ENCODE data around the gene MRFAP1L1. TPM values are rescaled to one million over a fixed set of nuclear protein-coding genes. Genes with fewer than 3 reads are reported as not detected.
A peak's percentile ranks its signal among the peaks of the same experiment; 100 is the strongest.

The MRFAP1L1 gene
- total and polyA plus RNA-seq, 10 of the 15 experiments (the other 5 are each of a cell fraction or from before 2014, with no cell fraction given): 30.6 to 85.1 (median 52.9) TPM

DNA sequence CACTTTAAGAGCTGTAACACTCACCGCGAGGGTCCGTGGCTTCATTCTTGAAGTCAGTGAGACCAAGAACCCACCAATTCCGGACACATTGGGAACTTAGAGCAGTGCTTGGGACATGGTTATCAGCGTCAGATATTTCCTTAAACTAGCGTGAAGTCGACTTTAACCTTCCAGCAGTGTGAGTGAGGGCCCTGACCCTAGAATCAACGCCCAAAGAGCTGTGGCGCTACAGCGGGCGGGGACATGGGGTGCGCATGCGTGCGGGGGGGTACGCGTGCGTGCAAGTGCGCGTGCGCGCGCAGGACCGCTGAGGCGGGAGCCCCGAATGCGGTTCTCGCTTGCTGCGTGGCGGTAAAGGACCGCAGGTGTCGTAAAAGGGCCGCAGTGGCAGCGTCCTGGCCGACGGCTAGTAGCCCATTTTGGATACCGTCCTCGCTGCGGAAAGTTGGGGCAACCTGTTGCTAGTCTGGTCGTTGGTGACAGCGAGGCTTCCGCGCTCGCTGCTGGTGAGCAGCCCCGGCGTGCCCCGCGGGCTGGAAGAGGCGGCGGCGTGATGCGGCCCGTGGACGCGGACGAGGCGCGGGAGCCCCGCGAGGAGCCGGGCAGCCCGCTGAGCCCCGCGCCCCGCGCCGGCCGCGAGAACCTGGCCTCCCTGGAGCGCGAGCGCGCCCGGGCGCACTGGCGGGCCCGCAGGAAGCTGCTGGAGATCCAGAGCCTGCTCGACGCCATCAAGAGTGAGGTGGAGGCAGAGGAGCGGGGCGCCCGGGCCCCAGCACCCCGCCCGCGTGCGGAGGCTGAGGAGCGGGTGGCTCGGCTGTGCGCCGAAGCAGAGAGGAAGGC, 35.8 kb downstream of the MRFAP1L1 start (continued):
- TF ChIP-seq LARP7 (IDR thresholded peaks at IDR 0.05) (peak; percentile 88), NKRF (conservative IDR thresholded peaks at IDR 0.05) (peak; percentile 72), NFIC (IDR thresholded peaks at IDR 0.05; ENCODE audit: low read depth, low read length) (no peak), NR2F1 (conservative IDR thresholded peaks at IDR 0.05) (peak; percentile 42), POLR2AphosphoS2 (IDR thresholded peaks at IDR 0.05; ENCODE audit: low read depth, low read length) (no peak), BRCA1 (IDR thresholded peaks at IDR 0.05; ENCODE audit: low read depth, low read length) (no peak), NRF1 (conservative IDR thresholded peaks at IDR 0.05; ENCODE audit: low read depth, low read length) (peak; percentile 94), CBFB (IDR thresholded peaks at IDR 0.05; ENCODE audit: low read depth) (no peak; the same call in 1 of the 2 replicates), EP300 (IDR thresholded peaks at IDR 0.05; ENCODE audit: borderline replicate concordance in 1 of 2, control insufficient read depth in 1 of 2, low read depth in 2 of 2, low read length in 2 of 2) (peak in 1 of 2 experiments; percentile 27; a peak in 1 of 4 replicates), NR2C1 (IDR thresholded peaks at IDR 0.05) (no peak), GABPA (IDR thresholded peaks at IDR 0.05; ENCODE audit: low read depth) (no peak), KDM1A (IDR thresholded peaks at IDR 0.05; ENCODE audit: borderline replicate concordance) (no peak), HSF1 (IDR thresholded peaks at IDR 0.05; ENCODE audit: low read depth, low read length) (no peak), ATF7 (IDR thresholded peaks at IDR 0.05; ENCODE audit: low read depth) (no peak), DPF2 (IDR thresholded peaks at IDR 0.05) (peak; percentile 61; the same call in 1 of the 2 replicates), RBBP5 (conservative IDR thresholded peaks at IDR 0.05) (no peak), TBL1XR1 (IDR thresholded peaks at IDR 0.05; ENCODE audit: low read depth, low read length) (no peak), HDAC6 (IDR thresholded peaks at IDR 0.05; ENCODE audit: unreplicated experiment) (peak; percentile 79), SIN3A (IDR thresholded peaks at IDR 0.05; ENCODE audit: low read depth, low read length) (no peak), SREBF2 (IDR thresholded peaks at IDR 0.05; ENCODE audit: low read length) (no peak), NFYB (IDR thresholded peaks at IDR 0.05; ENCODE audit: insufficient read depth, low read depth, low read length) (no peak)
- TF ChIP-seq, protein P1, sequence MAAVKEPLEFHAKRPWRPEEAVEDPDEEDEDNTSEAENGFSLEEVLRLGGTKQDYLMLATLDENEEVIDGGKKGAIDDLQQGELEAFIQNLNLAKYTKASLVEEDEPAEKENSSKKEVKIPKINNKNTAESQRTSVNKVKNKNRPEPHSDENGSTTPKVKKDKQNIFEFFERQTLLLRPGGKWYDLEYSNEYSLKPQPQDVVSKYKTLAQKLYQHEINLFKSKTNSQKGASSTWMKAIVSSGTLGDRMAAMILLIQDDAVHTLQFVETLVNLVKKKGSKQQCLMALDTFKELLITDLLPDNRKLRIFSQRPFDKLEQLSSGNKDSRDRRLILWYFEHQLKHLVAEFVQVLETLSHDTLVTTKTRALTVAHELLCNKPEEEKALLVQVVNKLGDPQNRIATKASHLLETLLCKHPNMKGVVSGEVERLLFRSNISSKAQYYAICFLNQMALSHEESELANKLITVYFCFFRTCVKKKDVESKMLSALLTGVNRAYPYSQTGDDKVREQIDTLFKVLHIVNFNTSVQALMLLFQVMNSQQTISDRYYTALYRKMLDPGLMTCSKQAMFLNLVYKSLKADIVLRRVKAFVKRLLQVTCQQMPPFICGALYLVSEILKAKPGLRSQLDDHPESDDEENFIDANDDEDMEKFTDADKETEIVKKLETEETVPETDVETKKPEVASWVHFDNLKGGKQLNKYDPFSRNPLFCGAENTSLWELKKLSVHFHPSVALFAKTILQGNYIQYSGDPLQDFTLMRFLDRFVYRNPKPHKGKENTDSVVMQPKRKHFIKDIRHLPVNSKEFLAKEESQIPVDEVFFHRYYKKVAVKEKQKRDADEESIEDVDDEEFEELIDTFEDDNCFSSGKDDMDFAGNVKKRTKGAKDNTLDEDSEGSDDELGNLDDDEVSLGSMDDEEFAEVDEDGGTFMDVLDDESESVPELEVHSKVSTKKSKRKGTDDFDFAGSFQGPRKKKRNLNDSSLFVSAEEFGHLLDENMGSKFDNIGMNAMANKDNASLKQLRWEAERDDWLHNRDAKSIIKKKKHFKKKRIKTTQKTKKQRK (IDR thresholded peaks at IDR 0.05; ENCODE audit: low read depth, low read length): no peak
- TF ChIP-seq, protein P2, sequence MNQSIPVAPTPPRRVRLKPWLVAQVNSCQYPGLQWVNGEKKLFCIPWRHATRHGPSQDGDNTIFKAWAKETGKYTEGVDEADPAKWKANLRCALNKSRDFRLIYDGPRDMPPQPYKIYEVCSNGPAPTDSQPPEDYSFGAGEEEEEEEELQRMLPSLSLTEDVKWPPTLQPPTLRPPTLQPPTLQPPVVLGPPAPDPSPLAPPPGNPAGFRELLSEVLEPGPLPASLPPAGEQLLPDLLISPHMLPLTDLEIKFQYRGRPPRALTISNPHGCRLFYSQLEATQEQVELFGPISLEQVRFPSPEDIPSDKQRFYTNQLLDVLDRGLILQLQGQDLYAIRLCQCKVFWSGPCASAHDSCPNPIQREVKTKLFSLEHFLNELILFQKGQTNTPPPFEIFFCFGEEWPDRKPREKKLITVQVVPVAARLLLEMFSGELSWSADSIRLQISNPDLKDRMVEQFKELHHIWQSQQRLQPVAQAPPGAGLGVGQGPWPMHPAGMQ (IDR thresholded peaks at IDR 0.05; ENCODE audit: borderline replicate concordance): no peak

All from GM12878 (cell line).